Left renal pelvis (tissue), 4 donors: Measurements from ENCODE around the gene NOTCH1. TPM values are rescaled to one million over a fixed set of nuclear protein-coding genes. Genes with fewer than 3 reads are reported as not detected.
"Not testable (repeated sequence)": the region's sequence is repeated elsewhere in the genome, so short reads cannot be mapped to it uniquely, and the experiment has no call there.

Experiments
- DNase-seq, 4 donors: peaks; one replicate each; pipeline ENCODE4 v3.0.0-alpha.2; 2013; ENCODE audit warnings: low read depth in 4 of 4, low spot score in 3 of 4
- polyA plus RNA-seq, 4 donors: library from polyadenylated mRNA; unstranded; fragments of 120-200 nt; gene quantifications; one replicate each; pipeline ENCODE4 v1.2.1, GENCODE V29; 2013; ENCODE audit not compliant: insufficient read length in 4 of 4

NOTCH1 gene
- polyA plus RNA-seq, 4 donors = 15.8 to 39.3 (median 25.7) TPM

GRCh38 chr9:136579650-136580219, 33.9 kb upstream of the NOTCH1 start:
- not testable (repeated sequence) for DNase-seq

GRCh38 chr9:136578915-136579649, 33.2 kb upstream of the NOTCH1 start:
- no peak for DNase-seq

- DNase-seq = no peak
These were observed 32.7 kb upstream of the NOTCH1 start for GRCh38 chr9:136578626-136578914.

GRCh38 chr9:136577941-136578625, 32.2 kb upstream of the NOTCH1 start:
- no peak for DNase-seq

GRCh38 chr9:136576269-136576626, 30.4 kb upstream of the NOTCH1 start:
- DNase-seq = no peak

GRCh38 chr9:136575626-136576268, 29.9 kb upstream of the NOTCH1 start:
- no peak for DNase-seq

- DNase-seq = not testable (repeated sequence)
These were observed 28.8 kb upstream of the NOTCH1 start for GRCh38 chr9:136574606-136575005.

GRCh38 chr9:136572828-136573625, 27.2 kb upstream of the NOTCH1 start:
- no peak for DNase-seq

- DNase-seq = no peak
These were observed 26.4 kb upstream of the NOTCH1 start for GRCh38 chr9:136572003-136572827.

GRCh38 chr9:136571531-136571930, 25.7 kb upstream of the NOTCH1 start:
- DNase-seq = no peak

- no peak for DNase-seq
These were observed 25.1 kb upstream of the NOTCH1 start for GRCh38 chr9:136570916-136571315.

- DNase-seq = no peak
These were observed 24.5 kb upstream of the NOTCH1 start for GRCh38 chr9:136570191-136570845.

- DNase-seq = no peak
These were observed 23.8 kb upstream of the NOTCH1 start for GRCh38 chr9:136569526-136570148.

- no peak for DNase-seq
These were observed 22.6 kb upstream of the NOTCH1 start for GRCh38 chr9:136568288-136569081.

- DNase-seq = no peak
These were observed 21.9 kb upstream of the NOTCH1 start for GRCh38 chr9:136567651-136568287.

- DNase-seq = no peak
These were observed 21.1 kb upstream of the NOTCH1 start for GRCh38 chr9:136566901-136567300.

GRCh38 chr9:136566553-136566895, 20.7 kb upstream of the NOTCH1 start:
- no peak for DNase-seq
